Mucosa of descending colon (tissue), 3 donors: ENCODE results near the gene DNAH2. TPM values are rescaled to one million over a fixed set of nuclear protein-coding genes. Genes with fewer than 3 reads are reported as not detected.

Experiments
- ATAC-seq: fragments of 200-7000 bp; cut with Tn5 transposase; one replicate; pipeline ENCODE4 v1.9.1; 2020; ENCODE audit warnings: mild to moderate bottlenecking, moderate library complexity
- DNase-seq, 3 donors: peaks; one replicate each; pipeline ENCODE4 v3.0.0-alpha.2; 2020
- H3K36me3 ChIP-seq: fragments of 200-600 bp; one replicate; pipeline ENCODE4 v1.8.0; 2021; ENCODE audit warnings: low read depth, mild to moderate bottlenecking
- H3K4me1 ChIP-seq: fragments of 200-600 bp; one replicate; pipeline ENCODE4 v1.8.0; 2021; ENCODE audit warnings: low read depth, mild to moderate bottlenecking
- H3K4me3 ChIP-seq: fragments of 200-600 bp; one replicate; pipeline ENCODE4 v1.8.0; 2021; ENCODE audit warnings: mild to moderate bottlenecking
- H3K9me3 ChIP-seq: fragments of 200-600 bp; one replicate; pipeline ENCODE4 v1.8.0; 2021; ENCODE audit warnings: mild to moderate bottlenecking
- CTCF ChIP-seq: fragments of 200-600 bp; IDR thresholded peaks from one replicate; pipeline ENCODE4 v1.8.0; 2022; ENCODE audit warnings: antibody characterized with exemption, mild to moderate bottlenecking
- intact Hi-C, 2 donors: fragments of 100-400 bp; cut with DNase I in 1 of 2; cut with micrococcal nuclease in 1 of 2; formaldehyde crosslinking; loops; one replicate each; pipeline versions ENCODE4 v1.11.0 to v1.11.1; 2022; cut with DNase I, micrococcal nuclease
- total RNA-seq, 3 donors: library from RNA; stranded (reverse); fragmentation: NEBNext Ultra II Directional in 2 of 3; extraction: Animal tissue kit (Norgen Biotek cat#: 25700) in 2 of 3; gene quantifications; one replicate each; pipeline versions ENCODE4 v1.2.1 to v1.2.4, GENCODE V29; 2021 to 2023
- donor health status: DM: no; HTN: no; CAD: no; lungs with moderate emphysema.
- donor health status: DM: no; HTN: no; CAD: no.
- donor health status: DM: no; HTN: yes; CAD: no.

DNAH2 gene
- total RNA-seq, 3 donors from 2014 or later: 0.19 to 0.70 (median 0.29) TPM

GRCh38 chr17:7844292-7845154 lies 127.0 kb downstream of the DNAH2 start:
- intact Hi-C loops: no loop called here
- H3K4me3 ChIP-seq: peak overlapping the region; percentile 51
- no peaks in the 10 kb centered on the region for H3K9me3 ChIP-seq
- no peaks in the 10 kb centered on the region for H3K36me3 ChIP-seq
- DNase-seq: peak; percentile 91 to 93 (median 91)
- TF ChIP-seq CTCF: no peak
- peak; percentile 65 for ATAC-seq
- H3K4me1 ChIP-seq: peaks cover 27% of the 10 kb centered on the region

GRCh38 chr17:7845359-7846062 lies 128.0 kb downstream of the DNAH2 start:
- no peak for ATAC-seq
- no peak for TF ChIP-seq CTCF
- H3K4me3 ChIP-seq: no peak overlapping the region
- H3K4me1 ChIP-seq: peaks cover 17% of the 10 kb centered on the region
- intact Hi-C loops: no loop called here
- H3K36me3 ChIP-seq: no peaks in the 10 kb centered on the region
- no peaks in the 10 kb centered on the region for H3K9me3 ChIP-seq
- DNase-seq: peak in 1 of 3 donors; percentile 66

- DNase-seq (peak in 2 of 3 donors; percentile 12 to 57), ATAC-seq (no peak)
- H3K9me3 ChIP-seq: no peaks in the 10 kb centered on the region
- H3K36me3 ChIP-seq: no peaks in the 10 kb centered on the region
- H3K4me1 ChIP-seq: peaks cover 11% of the 10 kb centered on the region
- TF ChIP-seq CTCF: no peak
- intact Hi-C loops: no loop called here
- H3K4me3 ChIP-seq: no peak overlapping the region
Measured at GRCh38 chr17:7846063-7846735, 128.7 kb downstream of the DNAH2 start.

- no peaks in the 10 kb centered on the region for H3K36me3 ChIP-seq
- peaks cover 16% of the 10 kb centered on the region for H3K4me1 ChIP-seq
- no peak overlapping the region for H3K4me3 ChIP-seq
- intact Hi-C loops: no loop called here
- no peaks in the 10 kb centered on the region for H3K9me3 ChIP-seq
- DNase-seq (peak; percentile 30 to 59 (median 38)), ATAC-seq (no peak)
- TF ChIP-seq CTCF: no peak
Measured at GRCh38 chr17:7846765-7847661, 129.5 kb downstream of the DNAH2 start.

- intact Hi-C loops: no loop called here
- ATAC-seq (no peak), DNase-seq (peak in 2 of 3 donors; percentile 31 to 50)
Measured at GRCh38 chr17:7848131-7848579, 130.6 kb downstream of the DNAH2 start.

More at GRCh38 chr17:7848131-7848579, 130.6 kb downstream of the DNAH2 start:
- no peak overlapping the region for H3K4me3 ChIP-seq
- H3K4me1 ChIP-seq: peaks cover 16% of the 10 kb centered on the region
- TF ChIP-seq CTCF: no peak
- peaks cover 6% of the 10 kb centered on the region for H3K36me3 ChIP-seq
- no peaks in the 10 kb centered on the region for H3K9me3 ChIP-seq
